GM10248 (cell line): ENCODE data around the gene SLC22A1.
"Not testable (repeated sequence)": the region's sequence is repeated elsewhere in the genome, so short reads cannot be mapped to it uniquely, and the experiment has no call there.

ENCODE experiments used
- CTCF ChIA-PET: fragments of 300-600 bp; sonication (Branson Sonifier 250); formaldehyde crosslinking; extraction: SDS; loops from one replicate; lab custom pipeline; 2021; ENCODE audit warnings: antibody characterized with exemption; lab: Yijun Ruan, JAX
- POLR2A ChIA-PET: fragments of 350-650 bp; sonication (Branson Sonifier 250); formaldehyde crosslinking; extraction: SDS; loops from one replicate; lab custom pipeline; 2020; ENCODE audit warnings: antibody characterized with exemption; lab: Yijun Ruan, JAX
- DNase-seq: peaks from one replicate; pipeline ENCODE4 v3.0.0; 2012; ENCODE audit errors: extremely low spot score
- TF ChIP-seq, protein P1 (sequence below): IDR thresholded peaks from 2 replicates; pipeline ENCODE4 v1.5.1; 2012; ENCODE audit warnings: mild to moderate bottlenecking, low read depth; ENCODE audit errors: extremely low read depth, missing control alignments, control extremely low read depth

The SLC22A1 gene

DNA sequence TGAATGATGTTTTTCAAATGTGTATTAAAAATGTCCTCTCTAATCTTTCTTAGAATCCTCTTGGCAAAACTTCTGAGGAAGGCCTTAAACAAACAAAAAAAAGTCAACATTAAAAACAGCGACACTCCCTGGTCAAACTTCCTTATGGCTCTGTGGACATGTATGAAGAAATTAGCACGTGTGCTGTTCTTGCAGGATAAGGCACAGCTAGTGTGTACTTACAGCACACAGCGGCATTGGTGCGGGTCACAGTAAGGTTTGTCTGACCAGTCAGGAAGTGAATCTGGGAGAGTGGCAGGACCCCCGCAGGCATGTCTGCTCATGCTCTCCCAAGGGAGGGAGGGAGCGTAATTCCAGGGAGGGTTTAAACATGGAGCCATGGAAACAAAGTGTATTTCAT lies 38.8 kb downstream of the SLC22A1 start:
- TF ChIP-seq, protein P1, sequence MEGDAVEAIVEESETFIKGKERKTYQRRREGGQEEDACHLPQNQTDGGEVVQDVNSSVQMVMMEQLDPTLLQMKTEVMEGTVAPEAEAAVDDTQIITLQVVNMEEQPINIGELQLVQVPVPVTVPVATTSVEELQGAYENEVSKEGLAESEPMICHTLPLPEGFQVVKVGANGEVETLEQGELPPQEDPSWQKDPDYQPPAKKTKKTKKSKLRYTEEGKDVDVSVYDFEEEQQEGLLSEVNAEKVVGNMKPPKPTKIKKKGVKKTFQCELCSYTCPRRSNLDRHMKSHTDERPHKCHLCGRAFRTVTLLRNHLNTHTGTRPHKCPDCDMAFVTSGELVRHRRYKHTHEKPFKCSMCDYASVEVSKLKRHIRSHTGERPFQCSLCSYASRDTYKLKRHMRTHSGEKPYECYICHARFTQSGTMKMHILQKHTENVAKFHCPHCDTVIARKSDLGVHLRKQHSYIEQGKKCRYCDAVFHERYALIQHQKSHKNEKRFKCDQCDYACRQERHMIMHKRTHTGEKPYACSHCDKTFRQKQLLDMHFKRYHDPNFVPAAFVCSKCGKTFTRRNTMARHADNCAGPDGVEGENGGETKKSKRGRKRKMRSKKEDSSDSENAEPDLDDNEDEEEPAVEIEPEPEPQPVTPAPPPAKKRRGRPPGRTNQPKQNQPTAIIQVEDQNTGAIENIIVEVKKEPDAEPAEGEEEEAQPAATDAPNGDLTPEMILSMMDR = no peak
- ChIA-PET POLR2A (no interaction called here), CTCF (no interaction called here)
- DNase-seq = no peak

DNA sequence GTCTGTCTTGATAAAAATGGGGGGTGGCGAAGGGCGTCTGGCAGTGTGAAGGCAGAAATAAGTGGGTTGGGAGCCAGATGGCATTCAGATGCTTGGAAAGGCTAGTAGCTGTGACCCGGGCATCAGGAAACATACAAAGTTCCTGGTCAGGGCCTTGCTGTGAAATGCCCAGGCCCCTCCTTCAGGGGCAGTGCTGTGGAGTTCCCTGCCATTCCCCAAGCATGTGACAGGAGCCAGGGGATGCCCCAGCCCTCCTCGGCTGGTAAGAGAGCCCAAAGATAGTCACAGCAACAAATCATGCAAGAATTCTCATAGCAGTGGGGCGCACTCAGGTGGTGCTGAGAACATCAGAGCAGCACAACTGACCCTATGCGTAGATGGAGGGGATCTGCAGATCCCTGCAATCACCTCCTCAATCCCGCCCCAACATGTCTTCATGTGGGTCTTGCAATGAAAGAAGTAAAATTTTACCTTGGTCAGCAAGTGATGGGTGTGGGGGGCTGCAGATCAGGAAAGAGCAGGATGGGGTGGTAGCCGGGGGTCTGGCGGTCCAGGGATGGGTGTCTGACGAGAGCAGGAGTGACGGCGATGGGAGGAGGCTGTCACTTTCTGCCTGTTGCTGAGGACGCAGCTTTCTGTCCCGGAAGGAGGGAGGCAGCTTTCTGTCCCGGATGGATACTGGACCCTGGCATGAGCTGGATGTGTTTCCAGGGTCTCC lies 39.5 kb downstream of the SLC22A1 start:
- CTCF ChIA-PET = interaction anchor here (1.2 kb wide), 1 partner anchor 294 kb away, joined by 4 read pairs; no protein-coding TSS in a partner anchor

GRCh38 chr6:160161647-160161986 lies 40.0 kb downstream of the SLC22A1 start:
- ChIA-PET POLR2A (no interaction called here), CTCF (interaction anchor here (1.2 kb wide), 1 partner anchor 294 kb away, joined by 4 read pairs; no protein-coding TSS in a partner anchor)
- DNase-seq = no peak
- TF ChIP-seq, protein P1 = no peak

More for the DNA sequence above, 39.5 kb downstream of the SLC22A1 start:
- TF ChIP-seq, protein P1 = no peak
- DNase-seq = no peak
- POLR2A ChIA-PET = no interaction called here

- CTCF ChIA-PET = interaction anchor here (1.2 kb wide), 1 partner anchor 293 kb away, joined by 4 read pairs; no protein-coding TSS in a partner anchor
These were observed 40.5 kb downstream of the SLC22A1 start for GRCh38 chr6:160162030-160162566.

GRCh38 chr6:160163425-160163824 lies 41.8 kb downstream of the SLC22A1 start:
- no peak for DNase-seq
- TF ChIP-seq, protein P1 = no peak
- ChIA-PET POLR2A (no interaction called here), CTCF (no interaction called here)

More at GRCh38 chr6:160162030-160162566, 40.5 kb downstream of the SLC22A1 start:
- POLR2A ChIA-PET = no interaction called here
- TF ChIP-seq, protein P1 = no peak
- no peak for DNase-seq

DNA sequence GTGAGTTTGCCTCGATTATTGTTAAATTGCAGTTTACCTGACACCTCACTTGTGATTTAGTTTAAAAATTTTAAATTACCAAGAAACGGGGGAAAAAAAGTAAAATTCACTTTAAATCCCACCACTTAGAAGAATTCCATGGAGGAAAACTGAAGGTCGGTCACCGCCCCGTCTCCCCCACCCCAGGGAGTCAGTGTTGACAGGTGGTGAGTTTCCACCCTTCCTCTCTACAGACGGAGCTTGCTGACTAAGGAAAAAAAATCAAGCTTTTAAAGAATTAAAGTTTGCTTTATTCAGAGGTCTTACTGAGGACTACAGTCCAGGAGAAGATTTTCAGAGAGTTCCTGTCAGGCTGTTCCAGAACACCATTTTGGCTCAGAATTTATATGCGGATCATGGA lies 42.3 kb downstream of the SLC22A1 start:
- TF ChIP-seq, protein P1 = no peak
- CTCF ChIA-PET = no interaction called here
- no peak for DNase-seq
- POLR2A ChIA-PET = no interaction called here

DNA sequence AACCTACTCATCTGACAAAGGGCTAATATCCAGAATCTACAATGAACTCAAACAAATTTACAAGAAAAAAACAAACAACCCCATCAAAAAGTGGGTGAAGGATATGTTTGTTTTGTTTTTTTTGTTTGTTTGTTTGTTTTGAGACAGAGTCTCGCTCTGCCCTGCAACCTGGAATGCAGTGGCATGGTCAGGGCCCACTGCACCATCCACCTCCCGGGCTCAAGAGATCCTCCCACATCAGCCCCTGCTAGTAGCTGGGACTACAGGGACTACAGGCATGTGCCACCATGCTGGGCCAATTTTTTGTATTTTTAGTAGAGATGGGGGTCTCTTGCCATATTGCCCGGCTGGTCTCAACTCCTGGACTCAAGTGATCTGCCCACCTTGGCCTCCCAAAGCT lies 44.3 kb downstream of the SLC22A1 start:
- CTCF ChIA-PET, DNase-seq, POLR2A ChIA-PET: not testable (repeated sequence)
